Fibroblast of pulmonary artery (primary cell): ENCODE results near the gene PABPN1.

Experiments
- DNase-seq: peaks from one replicate; pipeline ENCODE4 v3.0.0-alpha.2; 2010; ENCODE audit warnings: low read depth
- H3K4me3 ChIP-seq: replicated peaks from 2 replicates; pipeline ENCODE4 v1.5.1; 2011; ENCODE audit warnings: low read depth, mild to moderate bottlenecking, control low read depth, low read length, moderate library complexity
- CTCF ChIP-seq: IDR thresholded peaks from 2 replicates; pipeline ENCODE4 v1.5.1; 2011; ENCODE audit warnings: mild to moderate bottlenecking, control low read depth, low read length, inconsistent platforms; ENCODE audit errors: missing control alignments

The PABPN1 gene

GRCh38 chr14:23285530-23286019, 35.7 kb upstream of the PABPN1 start:
- no peak for TF ChIP-seq CTCF
- H3K4me3 ChIP-seq, result peak overlapping the region; percentile 68
- DNase-seq, result no peak

- peak; percentile 99 for DNase-seq
- TF ChIP-seq CTCF, result no peak
- peak within 1 kb of the TSS; percentile 68 for H3K4me3 ChIP-seq
Observed at GRCh38 chr14:23286020-23286901, 35.0 kb upstream of the PABPN1 start, which contains the start of gene HOMEZ. Gene HOMEZ (minus strand): TSS chr14:23286132. CDS start chr14:23285952, 180 bp downstream.

- peak overlapping the region; percentile 68 for H3K4me3 ChIP-seq
- TF ChIP-seq CTCF, result no peak
- DNase-seq, result peak; percentile 36
Observed at GRCh38 chr14:23286902-23287479, 34.3 kb upstream of the PABPN1 start.

GRCh38 chr14:23294734-23295561, 26.3 kb upstream of the PABPN1 start:
- H3K4me3 ChIP-seq, result no peak overlapping the region
- peak; percentile 87 for TF ChIP-seq CTCF
- peak; percentile 66 for DNase-seq

- TF ChIP-seq CTCF, result no peak
- DNase-seq, result no peak
- H3K4me3 ChIP-seq, result no peak overlapping the region
Observed at GRCh38 chr14:23296012-23296777, 25.1 kb upstream of the PABPN1 start.

- no peak overlapping the region for H3K4me3 ChIP-seq
- no peak for DNase-seq
- TF ChIP-seq CTCF, result no peak
Observed at GRCh38 chr14:23297096-23297495, 24.2 kb upstream of the PABPN1 start.
